ENCODE measurements around the gene DDR2. TPM values are rescaled to one million over a fixed set of nuclear protein-coding genes. Genes with fewer than 3 reads are reported as not detected.

DDR2 gene
- total and polyA plus RNA-seq, 2 experiments from 2014 or later, result 94.7 to 196 TPM

- Histone ChIP-seq H3K9ac (no peak overlapping the region; the same call in 1 of the 2 replicates), H3K9me3 (ENCODE audit: low read depth) (no peaks in the 10 kb centered on the region), H3K27me3 (replicated peaks; ENCODE audit: insufficient read depth) (no peaks in the 10 kb centered on the region), H3K27ac (peak overlapping the region; percentile 89), H3F3A (ENCODE audit: insufficient read depth) (peaks cover 78% of the 10 kb centered on the region), H3K79me2 (ENCODE audit: insufficient read depth) (peaks cover 97% of the 10 kb centered on the region), H3K4me3 (peak overlapping the region; percentile 1; the same call in 1 of the 2 replicates), H3K9me2 (ENCODE audit: insufficient read depth) (no peaks in the 10 kb centered on the region), H2AFZ (no peak overlapping the region), H3K4me1 (ENCODE audit: insufficient read depth) (peaks cover 81% of the 10 kb centered on the region), H4K20me1 (ENCODE audit: insufficient read depth) (peaks cover 3% of the 10 kb centered on the region; the same call in 1 of the 2 replicates), H3K36me3 (ENCODE audit: low read depth) (no peaks in the 10 kb centered on the region), H3K4me2 (ENCODE audit: unreplicated experiment) (peak overlapping the region; percentile 67)
- no peak for DNase-seq
- WGBS, 2 experiments (ENCODE audit: low coverage in 1 of 2, low lambda C conversion rate in 2 of 2, missing lambda C conversion rate in 2 of 2), result 58 to 66% methylated on average over 3 of the region's 3 CpGs
- in situ Hi-C loops (cut with MboI), result no loop called here
- TF ChIP-seq EZH2phosphoT487 (IDR thresholded peaks at IDR 0.05; ENCODE audit: insufficient read depth, low read depth), result no peak
- TF ChIP-seq EZH2 (IDR thresholded peaks at IDR 0.05; ENCODE audit: insufficient read depth, poor library complexity, severe bottlenecking), result no peak
These were observed 40.5 kb downstream of the DDR2 start for GRCh38 chr1:162672622-162673260.

- in situ Hi-C loops (cut with MboI), result no loop called here
These were observed 41.9 kb downstream of the DDR2 start for GRCh38 chr1:162674034-162674608.

DNA sequence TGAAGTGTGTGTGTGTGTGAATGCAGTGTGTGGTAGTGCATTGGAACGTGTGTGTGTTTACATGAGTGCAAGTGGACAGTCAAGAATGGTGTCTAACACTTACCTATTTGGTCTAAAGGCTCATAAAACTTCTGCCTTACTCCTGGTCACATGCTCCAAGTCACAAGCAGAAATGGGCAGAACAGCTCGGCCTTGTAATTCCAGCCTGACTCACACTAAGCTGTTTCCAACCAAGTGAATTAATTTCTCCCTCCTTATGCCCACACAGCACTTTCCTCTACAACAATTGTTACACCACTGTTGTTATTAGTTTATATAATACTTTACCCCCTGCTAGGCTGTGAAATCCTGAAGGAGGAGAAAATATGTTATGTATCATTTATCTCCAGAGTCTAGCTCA, 43.8 kb downstream of the DDR2 start:
- peaks cover 92% of the 10 kb centered on the region for H3F3A ChIP-seq (ENCODE audit: insufficient read depth)
- H3K4me2 ChIP-seq (ENCODE audit: unreplicated experiment), result peak overlapping the region; percentile 56
- no peaks in the 10 kb centered on the region for H3K36me3 ChIP-seq (ENCODE audit: low read depth)
- H3K9ac ChIP-seq, result peak overlapping the region; percentile 39; the same call in 1 of the 2 replicates
- no peaks in the 10 kb centered on the region for H3K27me3 ChIP-seq (replicated peaks; ENCODE audit: insufficient read depth)
- H3K4me3 ChIP-seq, result no peak overlapping the region
- H3K9me3 ChIP-seq (ENCODE audit: low read depth), result no peaks in the 10 kb centered on the region
- no peak overlapping the region for H2AFZ ChIP-seq
- no peaks in the 10 kb centered on the region for H3K9me2 ChIP-seq (ENCODE audit: insufficient read depth)
- peaks cover 87% of the 10 kb centered on the region for H3K4me1 ChIP-seq (ENCODE audit: insufficient read depth)
- 0% methylated on average over 2 of the region's 2 CpGs for WGBS, 2 experiments (ENCODE audit: low coverage in 1 of 2, low lambda C conversion rate in 2 of 2, missing lambda C conversion rate in 2 of 2)
- TF ChIP-seq EZH2phosphoT487 (IDR thresholded peaks at IDR 0.05; ENCODE audit: insufficient read depth, low read depth) (no peak), EZH2 (IDR thresholded peaks at IDR 0.05; ENCODE audit: insufficient read depth, poor library complexity, severe bottlenecking) (no peak)
- DNase-seq, result peak; percentile 83
- peaks cover 97% of the 10 kb centered on the region for H3K79me2 ChIP-seq (ENCODE audit: insufficient read depth)
- peak overlapping the region; percentile 70 for H3K27ac ChIP-seq
- peaks cover 3% of the 10 kb centered on the region; the same call in 1 of the 2 replicates for H4K20me1 ChIP-seq (ENCODE audit: insufficient read depth)
- in situ Hi-C loops (cut with MboI), result no loop called here

More at GRCh38 chr1:162674034-162674608, 41.9 kb downstream of the DDR2 start:
- no peak overlapping the region for H3K4me3 ChIP-seq
- H3K9me3 ChIP-seq (ENCODE audit: low read depth), result no peaks in the 10 kb centered on the region
- H2AFZ ChIP-seq, result no peak overlapping the region
- H4K20me1 ChIP-seq (ENCODE audit: insufficient read depth), result peaks cover 3% of the 10 kb centered on the region; the same call in 1 of the 2 replicates
- TF ChIP-seq EZH2phosphoT487 (IDR thresholded peaks at IDR 0.05; ENCODE audit: insufficient read depth, low read depth) (no peak), EZH2 (IDR thresholded peaks at IDR 0.05; ENCODE audit: insufficient read depth, poor library complexity, severe bottlenecking) (no peak)
- peak overlapping the region; percentile 89 for H3K27ac ChIP-seq
- 45 to 48% methylated on average over 2 of the region's 2 CpGs for WGBS, 2 experiments (ENCODE audit: low coverage in 1 of 2, low lambda C conversion rate in 2 of 2, missing lambda C conversion rate in 2 of 2)
- peaks cover 97% of the 10 kb centered on the region for H3K79me2 ChIP-seq (ENCODE audit: insufficient read depth)
- no peaks in the 10 kb centered on the region for H3K36me3 ChIP-seq (ENCODE audit: low read depth)
- peak overlapping the region; percentile 67 for H3K4me2 ChIP-seq (ENCODE audit: unreplicated experiment)
- DNase-seq, result peak; percentile 75
- H3K9me2 ChIP-seq (ENCODE audit: insufficient read depth), result no peaks in the 10 kb centered on the region
- no peak overlapping the region for H3K9ac ChIP-seq
- H3K4me1 ChIP-seq (ENCODE audit: insufficient read depth), result peaks cover 84% of the 10 kb centered on the region
- peaks cover 84% of the 10 kb centered on the region for H3F3A ChIP-seq (ENCODE audit: insufficient read depth)
- no peaks in the 10 kb centered on the region for H3K27me3 ChIP-seq (replicated peaks; ENCODE audit: insufficient read depth)

DNA sequence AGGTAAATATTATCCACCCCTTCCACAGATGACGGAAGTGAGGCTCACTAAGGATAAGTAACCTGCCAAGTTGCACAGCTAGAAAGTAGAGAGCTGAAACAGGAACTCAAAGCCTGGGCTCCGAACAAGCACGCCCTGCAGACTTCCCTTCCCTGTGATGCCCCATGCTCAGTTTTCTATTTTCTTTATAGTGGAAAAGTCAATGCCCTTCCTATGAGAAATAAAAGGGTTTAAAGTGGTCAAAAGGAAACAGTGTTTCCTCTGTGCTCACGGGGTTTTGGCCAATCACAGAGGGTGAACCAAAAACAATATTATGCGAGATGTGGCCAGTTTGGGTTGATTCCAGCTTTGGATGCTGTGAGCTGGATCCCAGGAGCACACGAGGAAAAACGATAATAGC, 44.5 kb downstream of the DDR2 start:
- H3K27ac ChIP-seq, result peak overlapping the region; percentile 70

More for the DNA sequence above, 44.5 kb downstream of the DDR2 start:
- Histone ChIP-seq H3K9me2 (ENCODE audit: insufficient read depth) (no peaks in the 10 kb centered on the region), H3F3A (ENCODE audit: insufficient read depth) (peaks cover 94% of the 10 kb centered on the region), H3K4me2 (ENCODE audit: unreplicated experiment) (peak overlapping the region; percentile 56), H3K9me3 (ENCODE audit: low read depth) (no peaks in the 10 kb centered on the region), H2AFZ (no peak overlapping the region), H3K36me3 (ENCODE audit: low read depth) (no peaks in the 10 kb centered on the region), H4K20me1 (ENCODE audit: insufficient read depth) (peaks cover 2% of the 10 kb centered on the region; the same call in 1 of the 2 replicates), H3K4me3 (no peak overlapping the region), H3K4me1 (ENCODE audit: insufficient read depth) (peaks cover 89% of the 10 kb centered on the region), H3K79me2 (ENCODE audit: insufficient read depth) (peaks cover 99% of the 10 kb centered on the region), H3K27me3 (replicated peaks; ENCODE audit: insufficient read depth) (no peaks in the 10 kb centered on the region), H3K9ac (peak overlapping the region; percentile 39; the same call in 1 of the 2 replicates)
- in situ Hi-C loops (cut with MboI), result no loop called here
- 47 to 50% methylated on average over 7 of the region's 7 CpGs for WGBS, 2 experiments (ENCODE audit: low coverage in 1 of 2, low lambda C conversion rate in 2 of 2, missing lambda C conversion rate in 2 of 2)
- no peak for TF ChIP-seq EZH2 (IDR thresholded peaks at IDR 0.05; ENCODE audit: insufficient read depth, poor library complexity, severe bottlenecking)
- no peak for TF ChIP-seq EZH2phosphoT487 (IDR thresholded peaks at IDR 0.05; ENCODE audit: insufficient read depth, low read depth)
- DNase-seq, result no peak
